Peyer's patch (tissue), 4 donors: ENCODE results near the gene TSPAN18.

Experiments used
- CTCF ChIP-seq, 6 experiments: fragments of 450-650 bp in 4 of 6; fragments of 200-600 bp in 2 of 6; sonication (generic) in 1 of 6; IDR thresholded peaks; one replicate each; pipeline ENCODE4 v1.5.1; 2017 to 2019; ENCODE audit warnings: antibody characterized with exemption in 6 of 6, mild to moderate bottlenecking in 3 of 6, moderate library complexity in 1 of 6
- POLR2A ChIP-seq, 2 donors: fragments of 450-650 bp; IDR thresholded peaks; one replicate each; pipeline ENCODE4 v1.5.1; 2017; ENCODE audit warnings: antibody characterized with exemption in 2 of 2, mild to moderate bottlenecking in 2 of 2, moderate library complexity in 2 of 2

GRCh38 chr11:44967930-44968496, 241.3 kb downstream of the TSPAN18 start:
- TF ChIP-seq CTCF (IDR thresholded peaks at IDR 0.05): no peak
- no peak for TF ChIP-seq POLR2A (IDR thresholded peaks at IDR 0.05)
